HCT116 (cell line): Measurements from ENCODE around the gene PAX6. TPM values are rescaled to one million over a fixed set of nuclear protein-coding genes. Genes with fewer than 3 reads are reported as not detected.

ENCODE experiments used
- ATAC-seq: fragments of 200-7000 bp; cut with Tn5 transposase; 2 replicates; pipeline ENCODE4 v1.9.1; 2020; ENCODE audit warnings: mild to moderate bottlenecking, moderate library complexity
- BruUV-seq: library from RNA; stranded (reverse); fragments of 400-500 nt; replicated peaks from 2 replicates; lab custom pipeline; 2021; lab: Mats Ljungman, UMichigan
- CTCF ChIA-PET: fragments of 300-600 bp; sonication (Branson Sonifier 250); formaldehyde crosslinking; loops from one replicate; lab custom pipeline; 2021; ENCODE audit warnings: antibody characterized with exemption; lab: Charles Lee
- POLR2A ChIA-PET: fragments of 300-600, 350-600 bp; sonication (Branson Sonifier 250); formaldehyde crosslinking; loops from one replicate; lab custom pipeline; 2021; ENCODE audit warnings: antibody characterized with exemption; lab: Charles Lee
- RAD21 ChIA-PET, 2 experiments: fragments of 300-600 bp; sonication (Branson Sonifier 250); formaldehyde crosslinking; loops; one replicate each; lab custom pipeline; 2023; ENCODE audit warnings: low total read pairs in 2 of 2; ENCODE audit not compliant: uncharacterized antibody in 2 of 2, unreplicated experiment in 2 of 2, low non-redundant PET in 1 of 2; lab: Charles Lee
- DNase-seq: peaks from one replicate; pipeline ENCODE4 v3.0.0-alpha.2; 2010; ENCODE audit warnings: low read depth, low spot score
- H2AFZ ChIP-seq: fragments of 200-600 bp; shearing (Covaris generic), sonication (generic); 2 replicates; pipeline ENCODE4 v1.6.1; 2017; ENCODE audit warnings: low read depth, mixed run types, mixed read lengths, antibody characterized with exemption, low read length; ENCODE audit not compliant: poor library complexity, severe bottlenecking
- H3K27ac ChIP-seq: 2 replicates; pipeline ENCODE4 v1.5.1; 2012; ENCODE audit warnings: low read depth, low read length
- H3K27me3 ChIP-seq: fragments of 200-600 bp; sonication (generic); 2 replicates; pipeline ENCODE4 v1.6.1; 2016; ENCODE audit warnings: mixed run types, low read length, mixed read lengths; ENCODE audit not compliant: insufficient read depth
- H3K36me3 ChIP-seq, 2 experiments: fragments of 200-500 bp in 1 of 2; fragments of 200-600 bp in 1 of 2; sonication (Bioruptor generic) in 1 of 2; sonication (generic) in 1 of 2; 2 replicates each; pipeline versions ENCODE4 v1.5.1 to v1.6.1; 2014 to 2016; ENCODE audit warnings: low read length in 2 of 2, inconsistent platforms in 1 of 2, mixed read lengths in 1 of 2, mixed run types in 1 of 2; ENCODE audit not compliant: insufficient read depth in 2 of 2, control insufficient read depth in 1 of 2
- H3K4me1 ChIP-seq, 2 experiments: fragments of 200-600 bp in 1 of 2; sonication (generic) in 1 of 2; 2 replicates each; pipeline versions ENCODE4 v1.5.1 to v1.6.1; 2012 to 2017; ENCODE audit warnings: low read length in 2 of 2, inconsistent platforms in 1 of 2, mild to moderate bottlenecking in 1 of 2, mixed read lengths in 1 of 2, mixed run types in 1 of 2, moderate library complexity in 1 of 2; ENCODE audit not compliant: insufficient read depth in 2 of 2, control insufficient read depth in 1 of 2
- H3K4me2 ChIP-seq: fragments of 200-600 bp; sonication (generic); 2 replicates; pipeline ENCODE4 v1.6.1; 2017; ENCODE audit warnings: mixed run types, low read length, mixed read lengths
- H3K4me3 ChIP-seq, 2 experiments: fragments of 200-600 bp in 1 of 2; sonication (generic) in 1 of 2; replicated peaks in 1 of 2; 2 replicates each; pipeline ENCODE4 v1.5.1; 2011 to 2016; ENCODE audit warnings: low read length in 2 of 2, control low read depth in 1 of 2, low read depth in 1 of 2, mild to moderate bottlenecking in 1 of 2, mixed read lengths in 1 of 2, mixed run types in 1 of 2
- H3K79me2 ChIP-seq: fragments of 200-600 bp; sonication (generic); 2 replicates; pipeline ENCODE4 v1.6.1; 2017; ENCODE audit warnings: mild to moderate bottlenecking, mixed run types, low read length, moderate library complexity, mixed read lengths; ENCODE audit not compliant: insufficient read depth
- H3K9ac ChIP-seq: fragments of 200-600 bp; sonication (generic); 2 replicates; pipeline ENCODE4 v1.6.1; 2016; ENCODE audit warnings: low read length, mixed read lengths
- H3K9me2 ChIP-seq: fragments of 200-600 bp; sonication (generic), shearing (Covaris generic); 2 replicates; pipeline ENCODE4 v1.6.1; 2017; ENCODE audit warnings: mixed run types, mild to moderate bottlenecking, moderate library complexity; ENCODE audit not compliant: insufficient read depth
- H3K9me3 ChIP-seq, 2 experiments: fragments of 200-500 bp in 1 of 2; fragments of 200-600 bp in 1 of 2; sonication (Bioruptor generic) in 1 of 2; sonication (generic) in 1 of 2; 2 replicates each; pipeline ENCODE4 v1.6.1; 2014 to 2017; ENCODE audit warnings: low read length in 2 of 2, mixed read lengths in 2 of 2, inconsistent platforms in 1 of 2, low read depth in 1 of 2, mild to moderate bottlenecking in 1 of 2, mixed run types in 1 of 2, moderate library complexity in 1 of 2; ENCODE audit not compliant: control insufficient read depth in 1 of 2, insufficient read depth in 1 of 2
- H4K20me1 ChIP-seq: fragments of 200-600 bp; sonication (generic), shearing (Covaris generic); 2 replicates; pipeline ENCODE4 v1.6.1; 2017; ENCODE audit warnings: mixed run types, mild to moderate bottlenecking, moderate library complexity; ENCODE audit not compliant: insufficient read depth
- JUND ChIP-seq: IDR thresholded peaks from 2 replicates; pipeline ENCODE4 v1.6.1; 2012
- RAD21 ChIP-seq: IDR thresholded peaks from 2 replicates; pipeline ENCODE4 v1.6.1; 2012; ENCODE audit warnings: low read depth, mild to moderate bottlenecking
- SP1 ChIP-seq: IDR thresholded peaks from 2 replicates; pipeline ENCODE4 v1.6.1; 2012; ENCODE audit warnings: low read depth
- TCF7L2 ChIP-seq: IDR thresholded peaks from 2 replicates; pipeline ENCODE4 v1.7.0; 2011; ENCODE audit warnings: borderline replicate concordance, inconsistent platforms; ENCODE audit not compliant: insufficient read depth, insufficient read length; ENCODE audit errors: extremely low read depth
- ZFX ChIP-seq: fragments of 450-650 bp; IDR thresholded peaks from 2 replicates; pipeline ENCODE4 v1.6.1; 2017
- intact Hi-C: fragments of 100-400 bp; cut with micrococcal nuclease; formaldehyde crosslinking; loops from 2 replicates; pipeline ENCODE4 v1.10.0; 2022
- total RNA-seq: library from RNA; stranded (reverse); gene quantifications from one replicate; pipeline ENCODE4 v1.2.1, GENCODE V29; 2021; ENCODE audit not compliant: unreplicated experiment

Gene PAX6
- total RNA-seq, 1 experiment from 2014 or later: 5.3 TPM

- RAD21 ChIA-PET: no interaction called here
- Histone ChIP-seq H3K4me3 (no peak overlapping the region), H3K9me2 (no peaks in the 10 kb centered on the region), H3K27me3 (no peaks in the 10 kb centered on the region), H2AFZ (no peak overlapping the region), H3K9ac (no peak overlapping the region), H3K79me2 (no peaks in the 10 kb centered on the region), H3K4me2 (no peak overlapping the region)
- CTCF ChIA-PET: no interaction called here
- POLR2A ChIA-PET: no interaction called here
- intact Hi-C loops: no loop called here
- no peak for DNase-seq
- TF ChIP-seq JUND: no peak
- no peak for TF ChIP-seq TCF7L2
- TF ChIP-seq ZFX: no peak
- TF ChIP-seq, all 23 proteins: peak for 0
- ATAC-seq: no peak
- H4K20me1 ChIP-seq: no peaks in the 10 kb centered on the region
- BruUV-seq: no TSS peak
- H3K36me3 ChIP-seq: no peaks in the 10 kb centered on the region
- H3K4me1 ChIP-seq: no peaks in the 10 kb centered on the region
- no peak overlapping the region for H3K27ac ChIP-seq
- no peaks in the 10 kb centered on the region for H3K9me3 ChIP-seq
Observed at GRCh38 chr11:31780078-31780477, 31.0 kb downstream of the PAX6 start.

DNA sequence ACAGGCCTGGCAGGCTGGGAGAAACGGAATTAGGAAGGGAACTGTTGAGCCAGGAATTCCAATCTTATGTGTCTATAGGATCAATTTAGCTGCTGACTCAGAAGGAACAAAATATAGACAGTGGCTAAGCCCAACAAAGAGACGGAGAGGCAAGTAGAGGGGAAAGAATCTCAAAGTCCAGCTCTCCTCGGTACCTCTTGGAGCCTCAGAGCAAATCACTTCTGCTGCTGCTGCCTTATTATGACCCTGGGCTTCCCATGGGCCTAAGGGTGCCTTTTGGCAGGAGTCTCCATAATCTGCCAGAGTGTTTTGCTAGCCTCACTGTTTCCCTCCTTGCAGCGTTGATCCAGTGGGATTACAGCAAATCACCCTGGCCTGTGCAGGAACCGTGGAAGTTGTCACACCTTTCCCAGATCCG lies 31.7 kb downstream of the PAX6 start:
- Histone ChIP-seq H4K20me1 (no peaks in the 10 kb centered on the region), H3K27me3 (no peaks in the 10 kb centered on the region), H3K9me3 (no peaks in the 10 kb centered on the region), H2AFZ (no peak overlapping the region), H3K79me2 (no peaks in the 10 kb centered on the region), H3K27ac (no peak overlapping the region), H3K4me1 (no peaks in the 10 kb centered on the region), H3K36me3 (no peaks in the 10 kb centered on the region), H3K4me2 (no peak overlapping the region), H3K9me2 (no peaks in the 10 kb centered on the region), H3K4me3 (no peak overlapping the region), H3K9ac (no peak overlapping the region)
- CTCF ChIA-PET: interaction anchor here (0.6 kb wide), 1 partner anchor 89 kb away, joined by 4 read pairs; no protein-coding TSS in a partner anchor
- RAD21 ChIA-PET: no interaction called here
- DNase-seq: no peak
- ATAC-seq: no peak
- no peak for TF ChIP-seq SP1
- no peak for TF ChIP-seq RAD21
- BruUV-seq: no TSS peak
- POLR2A ChIA-PET: no interaction called here
- intact Hi-C loops: no loop called here
